Fibroblast of skin of left biceps (primary cell): ENCODE measurements around the gene ARHGEF39.
"Not testable (repeated sequence)": the region's sequence is repeated elsewhere in the genome, so short reads cannot be mapped to it uniquely, and the experiment has no call there.

Experiments used
- DNase-seq, 2 experiments: peaks; one replicate each; pipeline ENCODE4 v3.0.0-alpha.2; 2013; ENCODE audit warnings: low read depth in 2 of 2

Gene ARHGEF39

DNA sequence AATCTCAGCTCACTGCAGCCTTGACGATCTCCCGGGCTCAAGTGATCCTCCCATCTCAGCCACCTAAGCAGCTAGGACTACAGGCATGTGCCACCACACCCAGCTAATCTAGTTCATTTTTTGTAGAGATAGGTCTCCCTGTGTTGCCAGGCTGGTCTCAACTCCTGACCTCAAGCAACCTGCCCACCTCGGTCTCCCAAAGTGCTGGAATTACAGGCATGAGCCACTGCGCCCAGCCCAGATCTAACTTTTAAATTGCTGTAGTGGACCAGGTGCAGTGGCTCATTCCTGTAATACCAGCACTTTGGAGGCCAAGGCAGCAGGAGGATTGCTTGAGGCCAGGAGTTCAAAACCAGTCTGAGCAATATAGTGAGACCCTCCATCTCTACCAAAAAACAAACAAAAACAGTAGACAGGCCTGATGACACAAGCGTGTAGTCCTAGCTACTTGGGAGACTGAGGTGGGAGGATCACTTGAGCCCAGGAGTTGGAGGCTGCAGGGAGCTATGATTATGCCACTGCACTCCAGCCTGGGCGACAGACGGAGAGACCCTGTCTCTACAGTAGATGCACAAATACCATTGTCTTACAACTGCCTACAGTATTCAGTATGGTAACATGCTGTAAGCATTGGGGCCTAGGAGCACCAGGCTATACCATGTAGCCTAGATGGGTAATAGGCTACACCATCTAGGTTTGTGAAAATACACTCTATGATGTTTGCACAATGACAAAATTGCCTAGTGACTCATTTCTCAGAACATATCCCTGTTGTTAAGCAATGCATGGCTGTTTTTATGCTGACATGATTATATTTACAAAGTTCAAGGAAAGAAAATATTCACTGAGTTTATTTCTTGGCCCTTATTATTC lies 12.8 kb downstream of the ARHGEF39 start:
- DNase-seq, result no peak

DNA sequence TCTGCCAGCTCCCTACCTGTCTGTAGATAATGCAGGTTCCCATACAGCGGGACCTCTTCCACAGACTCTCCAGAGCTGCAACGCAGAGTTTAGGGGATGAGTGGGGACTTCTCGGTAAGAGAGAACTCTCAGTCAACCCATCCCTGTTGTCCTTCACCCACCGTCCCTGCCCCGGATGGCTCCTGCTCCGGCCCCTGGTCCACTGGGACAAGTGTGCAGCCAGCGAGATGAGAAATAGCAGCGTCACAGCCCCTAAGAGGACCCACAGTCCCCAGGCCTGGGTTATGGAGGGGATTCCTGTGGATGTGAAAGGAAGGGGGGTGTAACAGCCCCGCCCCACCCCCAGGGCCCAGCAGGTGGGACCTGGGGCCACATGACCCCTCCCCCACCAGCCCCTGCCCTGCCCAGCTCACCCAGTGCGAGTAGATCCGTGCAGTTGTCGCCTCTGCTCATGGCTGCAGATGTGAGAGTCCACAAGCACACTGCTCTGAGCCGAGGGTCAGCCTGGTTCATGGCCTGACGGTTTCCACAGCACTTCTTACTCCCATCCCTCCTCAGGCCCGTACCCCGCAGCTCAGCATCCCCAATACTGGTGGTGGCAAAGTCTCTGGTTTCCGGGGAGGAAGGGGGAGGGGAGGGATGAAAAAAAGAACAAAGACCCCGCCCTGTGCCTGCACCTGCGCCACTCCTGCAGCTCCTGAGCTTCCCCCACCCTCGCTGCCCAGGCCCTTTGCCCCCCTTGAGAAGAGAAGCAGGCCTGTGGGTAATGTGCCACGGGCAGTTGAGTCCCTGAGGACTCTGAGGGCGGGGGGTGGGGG lies 14.4 kb downstream of the ARHGEF39 start, which contains the start of gene SIT1:
Gene SIT1 (minus strand): TSS at position 591 of the 818 bp plus-strand sequence. CDS start 78 bp downstream, at position 513.
- no peak for DNase-seq

DNA sequence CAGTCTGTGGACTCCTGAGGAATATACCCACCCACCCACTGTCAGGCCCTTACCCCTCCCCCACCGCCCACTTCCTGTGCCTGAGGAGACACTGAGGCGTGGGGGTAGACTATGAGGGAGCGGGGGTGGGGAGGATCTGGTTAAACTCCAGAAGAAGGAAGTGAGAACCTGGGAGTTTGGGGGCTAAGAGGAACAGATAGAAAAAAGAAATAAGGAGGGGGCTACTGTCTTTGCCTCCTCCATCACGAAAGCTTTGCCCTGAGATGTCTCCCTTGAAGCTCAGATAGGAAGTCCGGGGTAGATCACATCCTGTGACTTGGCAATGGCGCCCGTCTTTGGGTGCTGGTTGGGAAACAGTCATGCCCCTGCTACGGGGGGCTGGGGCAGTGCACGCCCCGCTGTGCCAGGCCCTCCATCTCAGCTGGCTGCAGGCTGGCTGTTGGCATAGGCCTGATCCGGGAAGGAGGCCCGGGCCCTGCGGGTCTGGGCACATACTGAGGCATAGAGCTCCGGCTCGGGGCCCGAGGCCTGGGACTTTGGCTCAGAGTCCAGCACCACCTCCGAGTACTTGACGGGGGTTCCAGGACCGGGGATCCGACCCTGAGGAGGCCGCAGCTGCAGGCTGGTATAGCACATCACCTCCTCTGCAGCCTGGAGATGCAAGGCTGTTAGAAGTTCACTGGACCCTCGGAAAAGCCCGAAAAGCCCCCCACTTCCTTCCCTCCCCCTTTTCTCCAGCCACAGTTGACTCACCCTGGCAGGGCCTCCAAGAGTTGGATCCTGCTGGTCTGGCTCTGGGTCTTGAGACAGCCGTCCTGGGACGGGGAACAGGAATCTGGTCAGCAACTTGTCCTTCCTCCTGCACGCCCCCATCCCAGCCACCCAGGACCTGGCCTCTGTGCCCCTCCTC lies 15.3 kb downstream of the ARHGEF39 start:
- no peak for DNase-seq

DNA sequence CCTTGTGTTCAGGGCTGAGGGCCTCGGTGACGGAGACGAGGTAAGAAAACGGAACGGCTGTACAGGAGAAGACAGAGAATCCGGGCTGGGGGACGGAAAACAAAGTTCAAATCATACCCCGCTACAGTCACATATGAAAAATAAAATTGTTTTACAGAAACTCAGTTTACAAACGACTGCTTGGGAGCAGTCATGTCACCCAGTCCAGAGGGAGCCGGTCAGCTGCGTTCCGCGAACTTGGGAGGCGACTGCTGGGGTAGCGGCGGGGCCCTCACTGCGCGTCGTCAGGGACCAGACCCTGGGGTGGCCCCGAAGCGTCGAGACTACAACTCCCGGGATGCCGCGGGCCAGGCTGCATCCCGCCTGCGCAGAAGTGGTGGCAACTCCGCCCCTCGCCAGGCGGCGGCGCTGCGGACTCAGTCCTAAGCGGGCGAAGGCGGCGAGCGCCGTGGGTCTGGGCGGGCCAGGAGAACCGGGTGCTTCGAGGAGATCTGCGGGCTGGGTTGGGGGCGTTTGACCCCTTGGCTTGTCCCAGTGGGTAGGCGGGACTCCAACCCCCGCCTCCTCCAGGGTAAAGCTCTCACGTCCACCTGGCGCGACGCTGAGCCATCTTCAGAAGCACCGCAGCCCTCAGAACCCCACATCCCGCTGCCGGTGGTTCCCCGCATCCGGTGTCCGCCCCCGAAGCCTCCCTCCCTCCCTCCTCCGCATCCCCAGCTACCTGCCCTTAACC lies 18.3 kb downstream of the ARHGEF39 start:
- peak; percentile 61 to 62 for DNase-seq

DNA sequence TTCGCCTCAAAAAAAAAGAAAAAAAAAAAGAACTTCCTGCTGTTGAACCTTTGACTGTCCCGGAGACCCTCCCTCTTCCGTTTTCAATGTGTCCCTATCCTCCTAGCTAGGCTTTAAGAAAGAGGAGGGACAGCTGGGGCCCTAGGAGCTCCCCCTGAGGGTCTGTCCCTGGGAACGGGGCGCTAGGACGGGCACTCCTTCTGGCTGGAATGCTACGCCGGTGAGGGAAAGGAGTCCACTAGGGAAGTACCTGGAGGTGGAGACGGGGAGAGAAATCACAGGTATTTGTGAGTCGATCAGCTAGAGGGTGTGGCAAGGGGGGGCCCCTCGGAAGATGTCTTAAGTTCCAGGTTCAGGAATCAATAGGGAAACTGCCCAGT lies 18.9 kb downstream of the ARHGEF39 start:
- DNase-seq, result no peak

DNA sequence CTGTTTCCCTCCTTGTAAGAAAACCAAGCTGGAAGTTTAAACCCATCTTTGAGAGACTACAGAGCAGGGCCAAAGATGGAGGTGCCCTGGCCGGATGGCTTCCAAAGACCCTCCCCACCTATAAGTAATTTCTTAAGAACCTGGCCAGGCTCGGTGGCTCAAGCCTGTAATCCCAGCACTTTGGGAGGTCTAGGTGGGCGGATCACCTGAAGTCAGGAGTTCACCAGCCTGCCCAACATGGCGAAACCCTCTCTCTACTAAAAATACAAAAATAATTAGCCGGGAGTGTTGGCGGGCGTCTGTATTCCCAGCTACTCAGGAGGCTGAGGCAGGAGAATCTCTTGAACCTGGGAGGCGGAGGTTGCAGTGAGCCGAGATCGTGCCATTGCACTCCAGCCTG lies 19.3 kb downstream of the ARHGEF39 start:
- not testable (repeated sequence) for DNase-seq

DNA sequence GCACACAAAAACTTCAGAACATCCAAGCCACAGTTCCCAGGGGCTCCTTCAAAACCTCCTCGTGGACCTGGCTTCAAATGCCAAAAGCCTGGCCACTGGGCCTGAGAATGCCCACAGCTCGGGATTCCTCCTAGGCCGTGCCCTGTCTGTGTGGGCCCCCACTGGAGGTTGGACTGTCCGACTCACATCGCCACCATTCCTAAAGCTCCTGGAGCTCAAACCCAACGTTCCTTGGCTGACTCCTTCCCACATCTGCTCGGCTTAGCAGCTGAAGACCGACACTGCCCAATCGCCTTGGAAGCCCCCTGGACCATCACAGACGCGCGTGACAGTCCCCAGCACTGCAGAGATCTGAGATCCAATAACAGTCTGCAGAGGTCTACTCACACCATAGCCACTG lies 21.9 kb downstream of the ARHGEF39 start:
- DNase-seq, result no peak

DNA sequence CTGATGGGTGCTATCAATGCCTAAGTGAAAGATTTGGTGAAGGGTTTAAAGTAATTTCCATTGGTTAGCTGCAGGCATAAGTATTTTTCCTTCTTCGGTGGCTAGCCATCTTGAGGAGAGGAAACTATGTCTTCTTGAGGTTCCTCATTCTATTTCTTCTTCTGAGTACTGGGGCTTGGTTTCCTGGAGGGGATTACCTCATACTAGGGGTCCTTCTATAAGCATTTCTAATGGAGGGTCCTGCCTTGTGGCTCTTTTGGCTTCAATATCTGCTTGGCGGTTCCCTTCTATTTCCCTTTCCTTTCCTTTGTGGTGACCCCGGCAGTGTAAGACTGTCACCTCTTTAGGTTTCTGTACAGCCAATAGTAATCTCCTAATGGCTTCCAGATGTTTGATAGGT lies 23.5 kb downstream of the ARHGEF39 start:
- DNase-seq, result not testable (repeated sequence)

DNA sequence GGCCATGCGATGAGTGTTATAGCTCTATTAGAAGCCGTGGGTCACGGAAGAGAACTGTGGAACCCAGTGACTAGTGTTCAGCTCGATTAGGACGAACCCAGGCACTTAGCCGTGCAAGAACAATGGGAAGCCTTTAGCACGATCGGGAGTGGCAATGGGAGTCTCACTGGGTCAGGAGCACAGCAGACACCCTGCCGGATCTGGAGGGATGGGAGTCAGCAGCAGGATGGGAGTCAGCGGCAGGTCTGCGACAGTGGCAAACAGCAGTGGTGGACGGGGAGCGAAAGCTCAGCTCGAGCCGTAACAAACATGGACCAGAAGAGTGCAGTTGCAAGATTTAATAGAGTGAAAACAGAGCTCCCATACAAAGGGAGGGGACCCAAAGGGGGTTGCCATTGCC lies 24.6 kb downstream of the ARHGEF39 start:
- not testable (repeated sequence) for DNase-seq

DNA sequence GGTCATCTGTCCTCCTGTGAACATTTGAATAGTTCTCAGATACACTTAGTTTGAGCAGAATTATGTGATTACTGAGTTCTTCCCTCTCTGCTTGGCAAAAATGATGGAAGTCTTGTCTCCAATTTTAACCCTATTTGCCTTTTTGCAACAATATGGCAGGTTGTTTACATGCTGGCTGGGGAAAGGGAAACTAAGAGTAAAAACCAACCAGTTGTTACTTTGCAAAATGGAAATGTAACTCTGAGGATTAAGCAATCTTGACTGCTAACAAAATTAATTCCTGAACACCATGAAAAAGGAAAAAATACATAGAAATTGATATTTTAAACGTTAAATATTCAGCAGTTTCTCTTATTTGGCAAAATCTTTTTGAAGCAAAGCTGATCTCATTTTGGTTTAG lies 25.4 kb downstream of the ARHGEF39 start:
- DNase-seq, result no peak

DNA sequence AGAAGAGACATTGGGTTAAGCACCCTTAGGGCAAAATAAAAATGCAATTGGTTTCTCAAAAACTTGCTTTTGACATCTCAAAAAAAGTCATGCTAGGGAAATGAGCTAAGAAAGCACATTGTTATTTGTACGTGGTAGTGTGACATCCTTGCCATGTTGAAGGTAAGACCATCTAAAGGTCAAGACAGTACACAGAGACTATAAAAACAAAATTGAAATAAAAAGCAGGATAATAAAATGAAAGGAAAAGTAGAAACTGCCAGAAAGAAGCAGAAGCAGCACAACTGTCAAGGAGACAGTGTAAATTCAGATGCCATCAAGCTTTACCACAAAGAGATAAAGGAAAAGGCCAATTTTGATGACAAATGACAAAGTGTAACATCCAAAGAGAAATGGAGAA lies 25.8 kb downstream of the ARHGEF39 start:
- not testable (repeated sequence) for DNase-seq

DNA sequence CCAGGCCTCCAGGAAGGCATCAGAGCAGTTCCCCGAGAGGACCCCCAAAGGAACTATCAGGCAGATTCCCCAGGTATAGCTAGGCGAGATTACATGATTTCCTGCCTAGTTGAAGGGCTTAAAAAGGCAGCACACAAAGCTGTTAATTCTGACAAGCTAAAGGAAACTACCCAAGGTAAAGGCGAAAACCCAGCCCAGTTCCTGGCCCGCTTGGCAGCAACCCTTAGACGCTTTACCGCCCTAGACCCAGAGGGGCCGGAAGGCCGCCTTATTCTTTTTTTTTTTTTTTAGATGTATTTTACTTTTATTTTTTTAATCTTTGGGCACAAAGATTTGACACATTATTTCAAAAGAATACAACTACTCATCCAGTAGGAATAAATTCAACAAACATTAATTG lies 26.2 kb downstream of the ARHGEF39 start:
- DNase-seq, result not testable (repeated sequence)

DNA sequence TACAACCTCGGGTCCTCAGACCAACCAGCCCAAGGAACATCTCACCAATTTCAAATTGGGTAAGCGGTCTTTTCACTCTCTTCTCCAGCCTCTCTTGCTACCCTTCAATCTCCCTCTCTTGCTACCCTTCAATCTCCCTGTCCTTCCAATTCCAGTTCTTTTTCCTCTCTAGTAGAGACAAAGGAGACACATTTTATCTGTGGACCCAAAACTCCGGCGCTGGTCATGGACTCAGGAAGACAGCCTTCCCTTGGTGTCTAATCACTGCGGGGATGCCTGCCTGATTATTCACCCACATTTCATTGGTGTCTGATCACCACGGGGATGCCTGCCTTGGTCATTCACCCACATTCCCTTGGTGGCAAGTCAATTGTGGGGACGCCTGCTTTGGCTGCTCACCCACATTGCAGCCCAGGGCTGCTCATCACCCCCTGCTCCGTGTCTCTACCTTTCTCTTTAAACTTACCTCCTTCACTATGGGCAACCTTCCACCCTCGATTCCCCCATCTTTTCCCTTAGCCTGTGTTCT lies 27.5 kb downstream of the ARHGEF39 start:
- DNase-seq, result not testable (repeated sequence)

DNA sequence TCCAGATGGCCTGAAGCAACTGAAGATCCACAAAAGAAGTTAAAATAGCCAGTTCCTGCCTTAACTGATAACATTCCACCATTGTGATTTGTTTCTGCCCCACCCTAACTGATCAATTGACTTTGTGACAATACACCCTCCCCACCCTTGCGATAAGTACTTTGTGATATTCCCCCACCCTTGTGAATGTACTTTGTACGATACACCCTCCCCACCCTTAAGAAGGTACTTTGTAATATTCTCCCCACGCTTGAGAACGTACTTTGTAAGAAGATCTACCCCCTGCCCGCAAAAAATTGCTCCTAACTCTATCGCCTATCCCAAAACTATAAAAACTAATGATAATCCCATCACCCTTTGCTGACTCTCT lies 28.1 kb downstream of the ARHGEF39 start:
- DNase-seq, result not testable (repeated sequence)

DNA sequence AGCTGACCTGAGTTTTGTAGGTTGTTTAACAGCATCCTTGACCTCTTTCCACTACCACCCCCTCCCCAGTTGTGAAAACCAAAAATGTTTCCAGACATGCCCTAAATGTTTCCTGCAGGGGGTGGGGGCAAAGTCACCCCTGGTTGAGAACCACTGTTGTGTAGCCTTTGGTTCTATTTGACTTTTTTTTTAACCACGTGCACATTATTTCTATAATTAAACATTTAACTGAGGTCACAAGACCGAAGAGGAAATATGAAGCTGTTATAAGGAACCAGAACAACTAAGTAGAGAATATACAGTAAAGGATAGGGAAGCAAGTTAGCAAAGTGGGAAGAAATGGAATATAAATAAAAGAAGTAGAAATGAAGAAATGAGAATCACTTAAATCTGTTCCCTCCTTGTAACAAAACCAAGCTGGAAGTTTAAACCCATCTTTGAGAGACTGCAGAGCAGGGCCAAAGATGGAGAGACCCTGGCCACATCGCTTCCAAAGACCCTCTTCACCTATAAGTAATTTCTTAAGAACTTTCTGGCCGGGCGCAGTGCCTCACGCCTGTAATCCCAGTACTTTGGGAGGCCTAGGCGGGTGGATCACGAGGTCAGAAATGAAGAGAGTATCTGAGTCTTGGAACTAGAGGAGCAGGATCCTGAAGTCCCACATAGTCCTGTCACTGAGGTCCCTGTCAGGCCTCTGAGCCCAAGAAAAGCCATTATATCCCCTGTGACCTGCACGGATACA lies 28.7 kb downstream of the ARHGEF39 start:
- no peak for DNase-seq

DNA sequence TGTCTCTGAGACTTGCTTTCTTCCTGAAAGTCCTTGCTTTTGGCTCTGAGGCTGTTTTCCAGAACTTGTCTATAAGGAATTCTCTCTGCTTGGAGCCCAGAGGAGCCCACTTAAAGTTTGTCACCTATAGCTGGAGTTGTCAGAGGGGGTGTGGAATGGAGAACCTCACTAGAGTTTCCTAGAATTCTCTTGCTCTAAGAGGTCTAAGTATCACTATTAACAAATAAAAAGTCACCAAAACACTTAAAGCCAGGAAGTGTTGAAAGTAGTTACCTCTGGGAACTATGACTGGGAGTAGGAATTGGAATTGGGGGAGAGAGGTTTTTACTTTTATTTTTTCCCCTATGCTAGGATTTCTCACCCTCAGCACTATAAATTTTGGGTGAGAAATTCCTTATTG lies 29.3 kb downstream of the ARHGEF39 start:
- no peak for DNase-seq

DNA sequence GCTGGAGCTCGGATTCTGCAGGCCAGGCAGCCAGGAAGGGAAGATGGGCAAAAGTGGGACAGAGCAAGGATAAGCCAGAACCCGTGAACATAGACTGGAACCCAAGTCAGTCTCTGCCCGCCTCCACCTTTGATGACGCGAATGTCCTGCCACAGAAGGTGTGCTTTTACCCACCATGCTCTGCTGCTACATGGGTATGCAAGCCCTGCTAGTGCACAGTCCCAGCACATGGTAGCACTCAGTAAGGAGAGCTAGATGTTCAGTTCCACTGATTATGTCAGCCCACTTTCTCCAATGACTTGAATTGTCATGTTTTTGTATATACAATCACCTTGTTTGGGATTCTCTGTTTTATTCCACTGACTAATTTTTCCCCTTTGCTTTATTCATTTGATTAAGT lies 35.4 kb downstream of the ARHGEF39 start:
- DNase-seq, result no peak

DNA sequence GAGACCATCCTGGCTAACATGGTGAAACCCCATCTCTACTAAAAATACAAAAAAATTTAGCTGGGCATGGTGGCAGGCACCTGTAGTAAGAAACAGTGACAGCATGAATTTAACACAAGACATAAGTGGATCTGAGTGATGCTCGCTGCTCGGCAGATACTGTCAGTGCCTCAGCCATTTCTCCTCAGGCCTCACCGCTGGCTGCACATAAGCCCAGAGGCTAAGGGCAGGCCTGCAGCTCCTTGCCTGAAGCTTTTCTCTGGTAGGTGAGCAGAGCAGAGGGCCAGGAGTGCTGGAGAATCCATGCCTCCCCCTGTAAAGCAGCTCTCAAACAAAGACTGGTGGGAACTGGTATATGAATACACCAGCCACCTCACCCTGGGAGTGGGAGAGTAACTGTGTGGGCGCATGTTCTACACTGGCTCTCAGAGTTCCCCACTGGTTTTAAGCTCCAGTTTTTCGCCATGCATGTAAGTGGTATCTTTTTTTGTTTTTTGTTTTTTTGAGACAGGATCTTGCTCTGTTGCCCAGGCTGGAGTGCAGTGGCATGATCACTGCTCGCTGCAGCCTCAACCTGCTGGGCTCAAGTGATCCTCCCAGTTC lies 36.5 kb downstream of the ARHGEF39 start:
- DNase-seq, result no peak

DNA sequence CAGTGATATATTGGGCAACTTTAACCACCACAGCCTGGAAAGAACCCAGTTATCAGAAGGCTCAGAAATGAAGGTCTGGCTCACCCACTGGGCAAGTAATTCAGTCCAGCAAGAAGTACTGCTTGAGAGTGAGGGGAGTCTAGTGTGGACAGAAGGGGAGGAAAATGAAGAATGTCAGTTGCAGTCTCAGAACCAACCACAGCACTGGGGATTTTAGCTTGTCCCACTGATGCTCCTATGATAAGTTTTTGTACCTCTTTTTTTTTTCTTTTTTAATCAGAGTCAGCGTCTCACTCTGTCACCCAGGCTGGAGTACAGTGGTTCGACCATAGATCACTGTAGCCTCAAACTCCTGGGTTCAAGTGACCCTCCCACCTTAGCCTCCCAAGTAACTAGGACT lies 37.4 kb downstream of the ARHGEF39 start:
- DNase-seq, result no peak

DNA sequence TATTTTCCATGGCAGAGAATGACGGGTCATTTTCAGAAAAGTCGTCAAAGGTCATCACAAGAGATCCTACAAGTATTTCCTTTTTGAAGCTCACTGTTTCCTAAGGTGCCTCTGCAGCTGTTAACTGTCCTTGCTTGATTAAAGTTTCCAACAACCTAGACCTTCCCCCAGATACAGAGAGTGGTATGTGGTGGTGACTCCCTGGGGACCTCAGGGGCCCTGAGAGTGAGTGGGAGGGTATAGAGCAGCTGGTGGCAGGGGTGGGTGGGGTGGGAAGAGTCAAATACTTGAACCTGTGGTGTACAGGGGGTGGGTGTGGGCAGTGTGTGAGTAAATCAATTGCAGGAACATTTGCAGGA lies 45.2 kb downstream of the ARHGEF39 start:
- DNase-seq, result no peak
